ENCODE data around the gene TP63. TPM values are rescaled to one million over a fixed set of nuclear protein-coding genes. Genes with fewer than 3 reads are reported as not detected.

TP63 gene
- total and polyA plus RNA-seq, 2 experiments from 2014 or later = not detected

DNA sequence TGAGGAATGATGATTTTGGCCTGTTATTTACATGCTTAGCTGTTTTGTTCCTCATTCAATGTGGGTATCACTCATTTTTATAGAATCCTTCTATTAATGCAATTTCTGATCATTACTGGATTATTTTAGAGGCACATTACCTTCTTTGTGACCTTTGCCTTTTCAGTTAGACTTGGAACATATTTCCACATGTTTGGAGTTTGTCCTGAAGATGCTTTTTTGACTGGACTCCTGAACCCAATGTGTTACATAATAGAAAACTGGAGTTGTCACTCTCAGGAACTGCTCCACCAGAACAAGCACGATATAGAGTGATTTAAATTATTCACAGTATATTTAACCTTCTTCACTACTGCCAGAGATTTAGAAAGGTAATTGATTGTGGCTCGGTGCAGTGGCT, 59.5 kb downstream of the TP63 start:
- no peaks in the 10 kb centered on the region for H3K9me2 ChIP-seq (ENCODE audit: insufficient read depth)
- Mint-ChIP-seq H3K36me3 (ENCODE audit: low read depth) (no peaks in the 10 kb centered on the region), H3K9me3 (no peaks in the 10 kb centered on the region), H3K27me3 (ENCODE audit: insufficient read depth, low read depth, poor library complexity) (no peaks in the 10 kb centered on the region), H3K27ac (no peak overlapping the region), H3K4me1 (no peaks in the 10 kb centered on the region), H3K4me3 (no peak overlapping the region)
- no peaks in the 10 kb centered on the region for H3K4me1 ChIP-seq (ENCODE audit: insufficient read depth)
- no peak overlapping the region for H3K4me3 ChIP-seq
- no peaks in the 10 kb centered on the region for H4K20me1 ChIP-seq (replicated peaks; ENCODE audit: insufficient read depth)
- DNase-seq (ENCODE audit: low spot score) (no peak), ATAC-seq (no peak)
- no peak for TF ChIP-seq EZH2 (IDR thresholded peaks at IDR 0.05; ENCODE audit: low read depth, unreplicated experiment)
- no peak for TF ChIP-seq POLR2AphosphoS5 (IDR thresholded peaks at IDR 0.05; ENCODE audit: low read depth)
- no peak for TF ChIP-seq ZNF331 (CRISPR knock-in tag; IDR thresholded peaks at IDR 0.05; ENCODE audit: low read depth)
- TF ChIP-seq, protein P1, sequence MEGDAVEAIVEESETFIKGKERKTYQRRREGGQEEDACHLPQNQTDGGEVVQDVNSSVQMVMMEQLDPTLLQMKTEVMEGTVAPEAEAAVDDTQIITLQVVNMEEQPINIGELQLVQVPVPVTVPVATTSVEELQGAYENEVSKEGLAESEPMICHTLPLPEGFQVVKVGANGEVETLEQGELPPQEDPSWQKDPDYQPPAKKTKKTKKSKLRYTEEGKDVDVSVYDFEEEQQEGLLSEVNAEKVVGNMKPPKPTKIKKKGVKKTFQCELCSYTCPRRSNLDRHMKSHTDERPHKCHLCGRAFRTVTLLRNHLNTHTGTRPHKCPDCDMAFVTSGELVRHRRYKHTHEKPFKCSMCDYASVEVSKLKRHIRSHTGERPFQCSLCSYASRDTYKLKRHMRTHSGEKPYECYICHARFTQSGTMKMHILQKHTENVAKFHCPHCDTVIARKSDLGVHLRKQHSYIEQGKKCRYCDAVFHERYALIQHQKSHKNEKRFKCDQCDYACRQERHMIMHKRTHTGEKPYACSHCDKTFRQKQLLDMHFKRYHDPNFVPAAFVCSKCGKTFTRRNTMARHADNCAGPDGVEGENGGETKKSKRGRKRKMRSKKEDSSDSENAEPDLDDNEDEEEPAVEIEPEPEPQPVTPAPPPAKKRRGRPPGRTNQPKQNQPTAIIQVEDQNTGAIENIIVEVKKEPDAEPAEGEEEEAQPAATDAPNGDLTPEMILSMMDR (conservative IDR thresholded peaks at IDR 0.05; ENCODE audit: low read depth in 2 of 2) = no peak
- TF ChIP-seq, protein P2, sequence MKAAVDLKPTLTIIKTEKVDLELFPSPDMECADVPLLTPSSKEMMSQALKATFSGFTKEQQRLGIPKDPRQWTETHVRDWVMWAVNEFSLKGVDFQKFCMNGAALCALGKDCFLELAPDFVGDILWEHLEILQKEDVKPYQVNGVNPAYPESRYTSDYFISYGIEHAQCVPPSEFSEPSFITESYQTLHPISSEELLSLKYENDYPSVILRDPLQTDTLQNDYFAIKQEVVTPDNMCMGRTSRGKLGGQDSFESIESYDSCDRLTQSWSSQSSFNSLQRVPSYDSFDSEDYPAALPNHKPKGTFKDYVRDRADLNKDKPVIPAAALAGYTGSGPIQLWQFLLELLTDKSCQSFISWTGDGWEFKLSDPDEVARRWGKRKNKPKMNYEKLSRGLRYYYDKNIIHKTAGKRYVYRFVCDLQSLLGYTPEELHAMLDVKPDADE (IDR thresholded peaks at IDR 0.05) = no peak
- TF ChIP-seq, protein P3, sequence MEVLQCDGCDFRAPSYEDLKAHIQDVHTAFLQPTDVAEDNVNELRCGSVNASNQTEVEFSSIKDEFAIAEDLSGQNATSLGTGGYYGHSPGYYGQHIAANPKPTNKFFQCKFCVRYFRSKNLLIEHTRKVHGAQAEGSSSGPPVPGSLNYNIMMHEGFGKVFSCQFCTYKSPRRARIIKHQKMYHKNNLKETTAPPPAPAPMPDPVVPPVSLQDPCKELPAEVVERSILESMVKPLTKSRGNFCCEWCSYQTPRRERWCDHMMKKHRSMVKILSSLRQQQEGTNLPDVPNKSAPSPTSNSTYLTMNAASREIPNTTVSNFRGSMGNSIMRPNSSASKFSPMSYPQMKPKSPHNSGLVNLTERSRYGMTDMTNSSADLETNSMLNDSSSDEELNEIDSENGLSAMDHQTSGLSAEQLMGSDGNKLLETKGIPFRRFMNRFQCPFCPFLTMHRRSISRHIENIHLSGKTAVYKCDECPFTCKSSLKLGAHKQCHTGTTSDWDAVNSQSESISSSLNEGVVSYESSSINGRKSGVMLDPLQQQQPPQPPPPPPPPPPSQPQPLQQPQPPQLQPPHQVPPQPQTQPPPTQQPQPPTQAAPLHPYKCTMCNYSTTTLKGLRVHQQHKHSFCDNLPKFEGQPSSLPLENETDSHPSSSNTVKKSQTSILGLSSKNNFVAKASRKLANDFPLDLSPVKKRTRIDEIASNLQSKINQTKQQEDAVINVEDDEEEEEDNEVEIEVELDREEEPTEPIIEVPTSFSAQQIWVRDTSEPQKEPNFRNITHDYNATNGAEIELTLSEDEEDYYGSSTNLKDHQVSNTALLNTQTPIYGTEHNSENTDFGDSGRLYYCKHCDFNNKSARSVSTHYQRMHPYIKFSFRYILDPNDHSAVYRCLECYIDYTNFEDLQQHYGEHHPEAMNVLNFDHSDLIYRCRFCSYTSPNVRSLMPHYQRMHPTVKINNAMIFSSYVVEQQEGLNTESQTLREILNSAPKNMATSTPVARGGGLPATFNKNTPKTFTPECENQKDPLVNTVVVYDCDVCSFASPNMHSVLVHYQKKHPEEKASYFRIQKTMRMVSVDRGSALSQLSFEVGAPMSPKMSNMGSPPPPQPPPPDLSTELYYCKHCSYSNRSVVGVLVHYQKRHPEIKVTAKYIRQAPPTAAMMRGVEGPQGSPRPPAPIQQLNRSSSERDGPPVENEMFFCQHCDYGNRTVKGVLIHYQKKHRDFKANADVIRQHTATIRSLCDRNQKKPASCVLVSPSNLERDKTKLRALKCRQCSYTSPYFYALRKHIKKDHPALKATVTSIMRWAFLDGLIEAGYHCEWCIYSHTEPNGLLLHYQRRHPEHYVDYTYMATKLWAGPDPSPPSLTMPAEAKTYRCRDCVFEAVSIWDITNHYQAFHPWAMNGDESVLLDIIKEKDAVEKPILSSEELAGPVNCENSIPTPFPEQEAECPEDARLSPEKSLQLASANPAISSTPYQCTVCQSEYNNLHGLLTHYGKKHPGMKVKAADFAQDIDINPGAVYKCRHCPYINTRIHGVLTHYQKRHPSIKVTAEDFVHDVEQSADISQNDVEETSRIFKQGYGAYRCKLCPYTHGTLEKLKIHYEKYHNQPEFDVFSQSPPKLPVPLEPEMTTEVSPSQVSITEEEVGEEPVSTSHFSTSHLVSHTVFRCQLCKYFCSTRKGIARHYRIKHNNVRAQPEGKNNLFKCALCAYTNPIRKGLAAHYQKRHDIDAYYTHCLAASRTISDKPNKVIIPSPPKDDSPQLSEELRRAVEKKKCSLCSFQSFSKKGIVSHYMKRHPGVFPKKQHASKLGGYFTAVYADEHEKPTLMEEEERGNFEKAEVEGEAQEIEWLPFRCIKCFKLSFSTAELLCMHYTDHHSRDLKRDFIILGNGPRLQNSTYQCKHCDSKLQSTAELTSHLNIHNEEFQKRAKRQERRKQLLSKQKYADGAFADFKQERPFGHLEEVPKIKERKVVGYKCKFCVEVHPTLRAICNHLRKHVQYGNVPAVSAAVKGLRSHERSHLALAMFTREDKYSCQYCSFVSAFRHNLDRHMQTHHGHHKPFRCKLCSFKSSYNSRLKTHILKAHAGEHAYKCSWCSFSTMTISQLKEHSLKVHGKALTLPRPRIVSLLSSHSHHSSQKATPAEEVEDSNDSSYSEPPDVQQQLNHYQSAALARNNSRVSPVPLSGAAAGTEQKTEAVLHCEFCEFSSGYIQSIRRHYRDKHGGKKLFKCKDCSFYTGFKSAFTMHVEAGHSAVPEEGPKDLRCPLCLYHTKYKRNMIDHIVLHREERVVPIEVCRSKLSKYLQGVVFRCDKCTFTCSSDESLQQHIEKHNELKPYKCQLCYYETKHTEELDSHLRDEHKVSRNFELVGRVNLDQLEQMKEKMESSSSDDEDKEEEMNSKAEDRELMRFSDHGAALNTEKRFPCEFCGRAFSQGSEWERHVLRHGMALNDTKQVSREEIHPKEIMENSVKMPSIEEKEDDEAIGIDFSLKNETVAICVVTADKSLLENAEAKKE (CRISPR knock-in tag; IDR thresholded peaks at IDR 0.05) = no peak
- TF ChIP-seq, protein P4, sequence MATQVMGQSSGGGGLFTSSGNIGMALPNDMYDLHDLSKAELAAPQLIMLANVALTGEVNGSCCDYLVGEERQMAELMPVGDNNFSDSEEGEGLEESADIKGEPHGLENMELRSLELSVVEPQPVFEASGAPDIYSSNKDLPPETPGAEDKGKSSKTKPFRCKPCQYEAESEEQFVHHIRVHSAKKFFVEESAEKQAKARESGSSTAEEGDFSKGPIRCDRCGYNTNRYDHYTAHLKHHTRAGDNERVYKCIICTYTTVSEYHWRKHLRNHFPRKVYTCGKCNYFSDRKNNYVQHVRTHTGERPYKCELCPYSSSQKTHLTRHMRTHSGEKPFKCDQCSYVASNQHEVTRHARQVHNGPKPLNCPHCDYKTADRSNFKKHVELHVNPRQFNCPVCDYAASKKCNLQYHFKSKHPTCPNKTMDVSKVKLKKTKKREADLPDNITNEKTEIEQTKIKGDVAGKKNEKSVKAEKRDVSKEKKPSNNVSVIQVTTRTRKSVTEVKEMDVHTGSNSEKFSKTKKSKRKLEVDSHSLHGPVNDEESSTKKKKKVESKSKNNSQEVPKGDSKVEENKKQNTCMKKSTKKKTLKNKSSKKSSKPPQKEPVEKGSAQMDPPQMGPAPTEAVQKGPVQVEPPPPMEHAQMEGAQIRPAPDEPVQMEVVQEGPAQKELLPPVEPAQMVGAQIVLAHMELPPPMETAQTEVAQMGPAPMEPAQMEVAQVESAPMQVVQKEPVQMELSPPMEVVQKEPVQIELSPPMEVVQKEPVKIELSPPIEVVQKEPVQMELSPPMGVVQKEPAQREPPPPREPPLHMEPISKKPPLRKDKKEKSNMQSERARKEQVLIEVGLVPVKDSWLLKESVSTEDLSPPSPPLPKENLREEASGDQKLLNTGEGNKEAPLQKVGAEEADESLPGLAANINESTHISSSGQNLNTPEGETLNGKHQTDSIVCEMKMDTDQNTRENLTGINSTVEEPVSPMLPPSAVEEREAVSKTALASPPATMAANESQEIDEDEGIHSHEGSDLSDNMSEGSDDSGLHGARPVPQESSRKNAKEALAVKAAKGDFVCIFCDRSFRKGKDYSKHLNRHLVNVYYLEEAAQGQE (IDR thresholded peaks at IDR 0.05; ENCODE audit: unreplicated experiment) = no peak
- no peak for TF ChIP-seq JUNB (IDR thresholded peaks at IDR 0.05; ENCODE audit: unreplicated experiment)
- no peak for TF ChIP-seq STAT1 (IDR thresholded peaks at IDR 0.05; ENCODE audit: unreplicated experiment)
- no peak for TF ChIP-seq NANOG (IDR thresholded peaks at IDR 0.05; ENCODE audit: borderline replicate concordance)
- TF ChIP-seq ZNF114 (CRISPR knock-in tag; IDR thresholded peaks at IDR 0.05) = no peak
- no peak for TF ChIP-seq EZH2phosphoT487 (IDR thresholded peaks at IDR 0.05; ENCODE audit: unreplicated experiment)
- no peaks in the 10 kb centered on the region for H3K36me3 ChIP-seq (ENCODE audit: insufficient read depth)
- H3K27me3 ChIP-seq (ENCODE audit: insufficient read depth) = no peaks in the 10 kb centered on the region
- H3F3A ChIP-seq (replicated peaks; ENCODE audit: low read depth) = no peaks in the 10 kb centered on the region
- no peaks in the 10 kb centered on the region for H3K79me2 ChIP-seq (replicated peaks; ENCODE audit: insufficient read depth)
- H2AFZ ChIP-seq = no peak overlapping the region
- H3K4me2 ChIP-seq = no peak overlapping the region
- H3K27ac ChIP-seq (ENCODE audit: low read depth) = no peak overlapping the region

All from GM23338 (cell line).